HG03432 (cell line): ENCODE results near the gene KIAA1210.

Experiments used
- ATAC-seq: cut with Tn5 transposase; IDR thresholded peaks from one replicate; pipeline ENCODE4 v1.9.1; 2021; ENCODE audit warnings: mild to moderate bottlenecking, moderate library complexity; ENCODE audit not compliant: unreplicated experiment

Gene KIAA1210

DNA sequence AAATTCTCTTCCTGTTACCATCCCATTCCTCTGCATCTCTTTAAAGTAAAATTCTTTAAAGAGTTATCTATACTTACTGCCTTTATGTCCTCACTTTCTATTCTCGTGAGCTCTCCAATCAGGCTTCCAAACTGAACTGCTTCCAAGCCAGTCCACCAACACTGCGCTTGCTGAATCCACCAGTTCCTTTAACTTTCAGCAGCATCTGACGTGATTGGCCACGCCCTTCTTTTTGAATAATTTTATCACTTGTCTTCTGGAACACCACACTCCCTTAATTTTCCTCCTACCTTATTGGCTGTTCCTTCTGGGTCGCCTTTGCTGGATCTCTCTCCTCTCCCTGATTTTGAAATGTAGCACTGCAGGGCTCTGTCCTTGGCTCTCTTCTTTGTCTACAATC, at the start of gene KIAA1210:
Gene KIAA1210, minus strand, starts transcription at position 163 of the 400 bp plus-strand sequence. CDS start 4,170 bp downstream, outside the sequence.
- no peak for ATAC-seq

DNA sequence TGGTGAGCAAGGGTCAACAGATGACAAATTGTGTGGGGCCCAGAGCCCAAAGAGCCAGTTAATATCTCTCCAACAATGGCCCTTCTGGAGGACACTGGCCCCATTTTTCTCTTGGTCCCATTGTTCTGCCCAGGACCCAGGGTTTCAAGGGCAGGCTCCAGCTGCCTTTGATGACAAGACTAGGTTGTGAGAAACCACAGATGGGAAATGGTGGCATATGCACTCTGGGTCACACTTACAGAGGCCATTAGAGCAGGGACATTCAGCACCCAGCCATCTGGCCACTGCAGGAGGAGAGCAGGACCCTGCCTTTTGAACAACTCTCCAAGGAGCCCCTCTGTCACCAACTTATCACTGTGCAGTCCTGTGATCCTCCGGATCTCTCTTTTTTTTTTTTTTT, 49.7 kb upstream of the KIAA1210 start:
- ATAC-seq, result no peak

DNA sequence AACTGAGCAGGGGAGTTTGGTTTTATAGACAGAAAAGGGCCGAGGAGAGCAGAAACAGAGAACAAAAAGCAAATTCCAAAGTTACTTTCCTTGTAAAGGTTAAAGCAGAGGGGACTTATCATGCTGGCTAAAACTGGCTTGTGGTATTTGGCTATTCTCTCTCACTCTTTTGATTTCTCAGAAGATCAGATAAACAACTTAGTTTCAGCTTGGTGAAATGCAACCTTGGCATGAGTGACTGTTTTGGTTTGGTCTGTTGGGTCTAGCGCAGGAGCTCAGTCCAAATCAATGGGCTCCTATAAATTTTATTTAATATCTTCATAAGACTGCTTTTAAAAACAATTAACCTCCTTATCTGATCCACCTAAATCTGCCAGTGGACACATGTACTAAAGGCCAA, 47.3 kb upstream of the KIAA1210 start:
- no peak for ATAC-seq

DNA sequence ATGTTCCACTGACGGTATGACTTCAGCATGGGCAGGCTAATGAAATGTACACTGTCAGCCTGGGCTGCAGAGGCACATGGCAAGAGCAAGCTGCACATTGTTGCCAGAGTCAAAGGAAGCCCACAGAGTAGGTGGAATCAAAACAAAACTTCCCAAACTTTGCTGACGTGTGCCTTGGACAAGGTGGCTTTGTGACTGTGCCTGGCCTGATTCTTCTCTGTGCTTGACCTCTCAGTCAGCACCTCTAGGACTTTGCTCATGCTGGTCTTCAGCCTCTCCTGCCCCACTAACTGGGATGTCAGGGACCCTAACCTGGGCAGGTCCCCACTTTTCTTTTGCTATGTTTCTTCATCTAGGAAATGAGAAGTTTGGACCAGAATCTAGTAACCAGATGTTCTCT, 40.5 kb upstream of the KIAA1210 start:
- ATAC-seq, result no peak

DNA sequence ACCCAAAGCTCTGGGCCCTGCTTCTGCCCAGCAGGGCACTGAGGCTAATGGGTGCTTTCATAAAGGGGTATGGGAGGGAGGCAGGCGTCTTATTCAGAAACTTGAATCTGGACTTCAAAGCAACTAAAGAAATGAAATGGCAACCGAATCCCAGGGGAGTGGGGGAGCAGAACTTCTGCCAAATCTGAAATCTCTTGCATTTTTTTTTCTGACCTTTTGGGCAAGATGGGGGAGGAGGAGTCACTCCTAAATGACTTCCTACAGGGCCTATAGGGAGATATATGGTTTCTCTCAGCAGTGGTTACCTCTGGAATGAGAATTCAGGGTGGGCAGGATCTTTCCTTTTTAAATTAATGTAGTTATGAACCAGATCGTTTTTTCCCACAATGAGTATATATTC, 30.6 kb upstream of the KIAA1210 start:
- no peak for ATAC-seq

DNA sequence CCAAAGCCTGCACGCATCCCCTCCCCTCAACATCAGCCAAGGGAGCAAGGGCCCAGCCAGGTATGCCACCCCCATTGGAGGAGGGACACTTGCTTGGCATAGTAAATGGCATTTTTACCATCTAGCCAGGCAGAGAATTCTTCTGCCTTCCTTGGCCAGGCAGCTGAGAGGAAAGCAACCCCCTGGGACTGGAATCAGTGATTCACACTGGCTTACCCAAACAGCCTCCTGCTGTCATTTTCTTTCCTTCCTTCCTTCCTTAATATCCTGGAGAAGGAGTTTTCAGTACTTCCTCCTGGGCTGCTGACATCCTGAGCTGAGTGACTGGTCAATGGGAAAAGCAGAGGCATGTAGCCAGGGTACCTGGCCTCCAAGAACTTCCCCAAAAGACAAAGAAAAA, 28.6 kb upstream of the KIAA1210 start:
- ATAC-seq, result no peak

DNA sequence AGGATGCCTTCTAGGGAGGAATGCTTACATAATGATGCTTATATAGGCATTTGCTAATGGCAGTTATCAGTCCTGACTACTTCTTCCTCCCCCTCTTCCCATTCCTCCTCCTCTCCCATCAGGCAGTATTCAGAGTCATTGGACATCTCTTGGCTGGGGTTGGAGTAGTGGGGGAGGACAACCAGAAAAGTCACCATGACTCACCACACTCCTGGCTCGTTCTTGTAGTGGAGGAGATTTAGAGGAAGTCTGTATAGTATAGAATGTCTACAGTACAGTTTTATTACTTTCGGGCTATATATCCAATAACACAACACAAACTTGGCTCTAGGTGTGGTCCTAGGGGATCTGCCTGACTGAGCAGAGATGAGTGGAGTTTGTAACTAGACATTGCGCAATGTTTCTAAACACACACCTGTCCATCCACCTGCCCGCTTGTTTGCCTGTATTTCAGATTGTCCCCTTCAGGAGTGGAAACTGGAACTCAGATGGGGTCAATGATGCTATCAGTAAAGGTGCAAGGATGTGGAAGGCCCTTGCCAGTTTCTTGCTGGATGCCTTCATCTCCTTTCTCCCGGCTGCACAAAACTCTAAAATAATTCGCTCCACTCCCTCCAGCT, 27.9 kb upstream of the KIAA1210 start:
- ATAC-seq, result no peak

DNA sequence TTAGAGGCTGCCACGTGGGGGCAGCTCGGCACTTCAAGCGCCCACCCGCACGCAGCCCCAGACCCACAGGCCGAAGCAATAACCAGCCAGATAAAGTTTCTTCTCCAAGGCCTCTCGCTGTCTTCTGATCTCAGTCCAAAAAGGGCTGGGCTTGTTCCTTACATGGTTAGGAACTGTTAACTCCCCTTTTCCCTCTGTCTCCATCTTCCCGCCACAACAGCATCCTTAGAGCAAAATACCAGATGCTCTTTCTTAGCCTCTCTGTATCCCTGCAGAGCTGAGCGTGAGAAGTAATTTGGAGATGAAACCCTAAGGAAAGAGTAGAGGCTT, 23.4 kb upstream of the KIAA1210 start:
- ATAC-seq, result no peak

DNA sequence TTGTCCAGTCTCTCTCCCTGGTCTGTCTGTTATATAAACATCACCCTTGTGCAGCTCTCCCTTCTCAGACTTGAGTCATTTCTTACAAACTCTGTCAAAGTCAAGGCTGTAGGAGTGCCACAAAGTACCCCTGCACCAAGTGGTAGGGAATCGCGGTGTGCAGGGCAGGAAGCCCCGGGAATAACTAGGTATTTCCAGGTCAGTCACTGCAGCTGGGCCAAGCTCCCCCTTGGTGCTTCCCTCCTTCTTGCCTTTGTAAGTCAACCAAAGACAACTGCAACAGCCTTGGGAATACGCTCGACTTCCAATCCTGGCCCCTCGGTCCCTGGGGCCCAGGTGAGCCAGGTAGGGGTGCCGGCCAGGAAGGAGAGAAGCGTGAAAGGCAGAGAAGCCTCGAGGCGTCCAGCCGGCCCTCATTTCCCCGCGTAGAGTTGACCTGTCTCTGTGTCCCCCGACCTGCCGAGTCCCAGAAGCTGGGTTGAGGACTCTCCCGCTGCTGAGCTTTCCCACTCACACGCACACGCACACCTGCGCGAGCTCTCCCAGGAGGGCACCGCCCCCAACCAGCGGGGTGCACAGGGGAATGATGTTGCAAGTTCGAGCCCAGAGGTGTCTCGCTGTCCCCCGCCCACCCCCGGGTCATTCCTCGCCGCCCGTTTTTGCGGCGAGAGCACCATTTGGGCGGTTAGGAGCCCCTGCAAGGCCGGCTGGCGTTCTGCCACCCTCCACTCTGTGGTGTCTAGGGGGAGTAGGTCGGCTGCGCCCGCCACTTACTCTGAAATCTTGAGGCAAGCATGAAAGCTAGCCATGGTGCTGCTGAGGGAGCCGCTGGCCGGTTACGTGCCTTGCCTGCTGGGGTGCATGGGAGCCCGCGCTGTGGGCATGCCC, 22.8 kb upstream of the KIAA1210 start:
- no peak for ATAC-seq

DNA sequence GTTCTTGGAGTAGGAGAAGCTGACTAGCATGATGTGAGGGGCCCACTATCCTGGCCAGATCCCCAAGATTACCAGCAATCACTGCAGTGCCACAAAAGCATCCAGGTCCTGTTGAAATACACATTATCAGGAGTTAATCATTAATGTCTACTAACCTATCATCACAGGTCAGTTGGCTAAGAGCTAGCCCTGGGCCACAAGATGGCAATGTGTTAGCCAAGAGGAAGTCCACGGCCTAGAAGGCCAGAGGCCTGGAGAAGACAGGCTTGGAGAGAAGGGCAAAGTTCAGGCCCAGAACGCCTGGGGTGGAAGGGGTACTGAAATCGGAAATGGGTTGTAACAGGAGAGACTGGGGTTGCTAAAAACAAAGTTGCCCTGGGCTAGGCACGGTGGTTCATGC, 19.9 kb upstream of the KIAA1210 start:
- no peak for ATAC-seq

DNA sequence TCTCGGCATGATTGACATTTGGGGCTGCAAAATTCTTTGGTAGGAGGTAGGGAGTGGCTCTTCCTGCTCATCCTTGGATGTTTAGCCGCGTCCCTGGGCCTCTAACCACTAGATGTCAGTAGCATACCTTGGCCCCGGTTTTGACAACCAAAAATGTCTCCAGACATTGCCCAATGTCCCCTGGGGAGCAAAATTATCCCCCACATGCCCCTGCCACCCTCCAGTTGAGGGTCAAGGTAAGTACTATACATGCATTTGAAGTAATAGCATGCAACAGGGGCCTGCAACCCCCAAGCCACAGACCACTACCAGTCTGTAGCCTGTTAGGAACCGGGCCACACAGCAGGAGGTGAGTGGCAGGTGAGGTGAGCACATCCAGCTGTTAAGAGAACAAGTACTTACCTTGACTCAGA, 17.6 kb upstream of the KIAA1210 start:
- ATAC-seq, result no peak

DNA sequence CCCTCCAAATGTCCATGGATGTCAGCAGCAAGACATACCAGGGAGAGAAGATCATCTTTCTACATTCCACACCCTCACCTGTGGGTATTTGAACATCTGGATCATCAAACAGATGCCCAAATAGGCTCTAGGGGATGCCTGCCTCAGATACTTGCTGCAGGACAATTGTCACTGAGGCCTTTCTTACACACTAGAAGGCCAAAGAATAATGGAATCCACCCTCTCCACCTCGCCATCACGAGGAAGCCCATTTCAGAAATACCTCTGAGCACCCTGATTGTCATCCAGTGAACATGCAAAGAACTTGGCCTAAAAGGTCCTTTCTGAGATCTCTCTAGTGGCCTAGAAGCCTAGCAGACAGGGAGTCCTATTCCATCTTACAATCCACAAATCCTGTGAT, 6.9 kb upstream of the KIAA1210 start:
- ATAC-seq, result no peak

DNA sequence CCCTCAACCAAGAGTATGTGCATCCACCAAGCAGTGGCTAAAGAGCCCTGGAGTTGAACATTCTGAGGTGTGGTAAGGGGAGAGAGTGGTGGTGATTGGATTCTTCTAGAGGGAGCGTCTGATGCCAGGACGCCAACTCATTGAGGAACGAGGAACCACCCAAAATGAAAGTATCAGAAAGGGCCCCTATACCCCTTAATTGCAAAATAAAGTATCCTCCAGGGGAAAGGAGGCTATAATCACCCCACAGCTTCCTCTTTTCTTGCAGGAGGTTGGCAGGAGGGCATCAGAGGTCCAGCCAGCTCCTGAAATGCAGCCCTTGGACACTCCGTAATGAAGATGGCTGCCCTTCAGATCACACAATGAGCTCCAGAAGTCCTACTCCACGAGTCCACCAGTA, 5.3 kb upstream of the KIAA1210 start:
- no peak for ATAC-seq

DNA sequence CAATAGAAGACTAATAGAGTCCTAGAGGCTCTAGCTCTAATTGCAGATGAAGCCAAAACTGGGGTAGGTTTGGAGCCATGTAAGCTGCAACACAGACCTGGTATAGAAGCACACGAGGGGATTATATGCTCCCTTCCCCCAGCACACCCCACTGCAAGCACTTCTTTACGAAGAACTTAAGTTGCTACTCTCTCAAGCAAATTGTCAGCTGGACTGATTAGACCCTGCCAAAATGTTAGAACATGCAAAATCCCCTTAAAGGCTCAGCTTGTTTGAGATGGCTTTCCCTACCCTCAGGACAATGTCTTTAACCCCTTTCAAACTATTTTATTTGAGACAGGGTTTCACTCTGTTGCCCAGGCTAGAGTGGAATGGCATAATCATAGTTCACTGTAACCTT, 4.7 kb upstream of the KIAA1210 start:
- ATAC-seq, result no peak

DNA sequence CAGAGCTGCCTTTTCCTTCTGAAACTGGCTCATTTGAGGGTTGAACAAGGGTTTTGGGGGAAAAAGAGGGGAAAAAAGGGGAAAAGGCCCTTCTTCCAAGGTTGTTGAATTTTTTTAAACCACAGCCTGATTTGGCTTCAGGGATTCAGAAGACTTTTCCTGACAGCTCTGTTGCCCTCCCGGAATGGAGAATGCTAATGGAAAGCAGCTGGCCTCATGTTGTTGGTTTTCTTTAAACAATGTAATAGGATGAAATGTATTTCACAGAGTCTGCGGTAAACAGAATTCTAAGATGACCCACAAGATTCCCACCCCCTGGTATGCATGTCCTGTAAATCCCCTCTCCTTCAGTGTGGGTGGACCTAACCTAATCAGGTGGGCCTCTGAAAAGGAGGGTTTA, 3.3 kb upstream of the KIAA1210 start:
- no peak for ATAC-seq

DNA sequence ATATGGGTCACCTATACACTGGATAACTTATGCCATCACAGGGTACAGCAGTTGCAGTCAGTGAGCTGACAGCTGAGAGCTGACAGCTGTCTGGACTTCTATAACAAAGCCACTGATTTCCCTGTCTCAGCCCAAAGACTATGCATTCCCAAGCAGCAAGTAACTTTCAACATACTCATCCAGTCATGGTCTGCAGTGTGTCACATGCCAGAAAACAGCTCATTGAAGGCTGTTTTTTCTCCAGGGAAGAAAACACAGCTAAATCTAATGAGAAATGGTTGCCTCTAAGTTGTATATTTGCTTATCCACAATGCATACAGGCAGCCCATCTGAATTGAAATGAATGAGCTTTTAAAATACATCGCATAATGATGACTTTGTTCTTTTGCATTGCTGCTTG, 6.3 kb downstream of the KIAA1210 start:
- no peak for ATAC-seq

DNA sequence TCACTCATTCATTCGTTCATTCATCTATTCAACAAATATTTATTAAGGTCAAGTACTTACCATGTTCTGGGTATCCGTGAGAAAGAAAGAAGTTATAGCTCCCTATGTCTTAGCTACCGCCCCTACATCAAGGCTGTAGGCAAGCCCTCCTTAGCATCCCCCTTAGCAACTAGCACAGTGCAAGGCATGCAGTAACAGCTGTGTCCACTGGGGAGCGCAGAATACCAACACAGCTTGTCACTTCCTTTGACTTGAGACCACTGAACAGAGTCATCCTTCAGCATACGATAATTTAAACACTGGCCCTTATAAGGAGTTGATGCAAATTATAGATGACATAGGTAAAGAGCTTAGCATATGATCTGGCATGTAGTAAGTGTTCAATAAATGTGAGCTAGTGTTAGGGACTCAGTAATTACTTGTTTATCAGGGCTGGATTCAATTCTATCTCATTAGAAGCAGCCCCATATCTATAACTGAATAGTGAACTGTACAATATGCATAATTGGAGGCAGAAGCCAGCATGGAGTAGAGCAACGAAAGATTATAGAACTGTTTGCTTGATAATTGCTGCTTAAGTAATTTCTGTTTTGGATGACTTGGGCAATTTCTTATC, 8.7 kb downstream of the KIAA1210 start:
- peak; percentile 80 for ATAC-seq

DNA sequence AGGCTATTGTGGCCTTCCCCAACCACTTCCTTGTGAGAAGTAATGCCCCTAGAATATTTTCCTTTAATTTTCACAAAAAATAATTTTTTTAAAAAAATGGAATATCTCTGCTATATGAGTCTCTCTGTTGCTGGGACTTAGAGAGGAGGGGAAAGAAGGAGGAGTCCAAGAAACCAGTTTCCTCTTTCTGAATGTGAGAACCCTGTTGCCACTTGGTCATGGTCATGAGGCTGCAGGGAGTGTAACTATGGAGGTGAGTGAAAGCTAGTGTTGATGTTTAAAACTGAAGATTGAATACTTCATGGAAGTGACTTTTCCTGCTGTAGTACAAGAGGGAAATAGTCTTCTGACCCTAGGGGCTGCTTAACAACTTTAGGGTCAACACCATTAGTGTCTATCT, 20.4 kb downstream of the KIAA1210 start:
- ATAC-seq, result no peak

DNA sequence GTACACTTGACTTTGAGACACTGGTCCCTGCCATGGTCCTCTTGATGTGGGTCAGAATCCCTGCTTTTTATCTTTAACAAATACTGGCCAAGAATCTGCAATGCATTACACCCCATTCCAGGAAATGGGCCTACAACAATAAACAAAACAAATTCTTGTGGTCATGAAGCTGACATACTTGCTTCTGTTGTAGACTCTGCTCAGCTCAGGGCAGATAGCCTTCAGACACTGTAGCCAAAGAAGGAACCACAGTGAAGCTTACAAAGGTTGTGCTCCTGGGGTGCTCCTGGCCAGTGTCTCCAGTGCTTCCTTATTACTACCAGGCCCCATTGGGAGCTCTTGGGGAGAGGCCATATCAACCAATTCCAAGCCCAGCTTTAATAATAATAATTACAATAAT, 21.8 kb downstream of the KIAA1210 start:
- no peak for ATAC-seq

DNA sequence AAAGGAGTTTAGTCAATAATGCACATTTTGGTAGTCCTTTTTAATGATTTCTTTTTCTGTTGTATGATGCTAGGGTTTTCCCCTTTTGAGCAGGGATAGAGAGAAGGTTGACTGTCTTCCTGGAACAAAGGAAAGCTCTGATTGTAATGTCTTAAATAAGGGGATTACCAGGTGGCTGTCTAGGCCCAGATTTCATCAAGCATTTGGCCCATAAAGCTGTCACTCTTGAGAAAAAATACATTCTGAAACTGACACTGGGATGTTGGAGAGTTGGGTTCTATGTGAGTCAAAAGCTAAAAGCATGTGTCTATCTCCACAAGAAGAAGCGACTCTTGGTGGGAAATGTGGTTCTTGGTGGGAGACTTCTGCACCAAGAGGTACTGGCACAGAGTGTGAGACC, 26.4 kb downstream of the KIAA1210 start:
- no peak for ATAC-seq

DNA sequence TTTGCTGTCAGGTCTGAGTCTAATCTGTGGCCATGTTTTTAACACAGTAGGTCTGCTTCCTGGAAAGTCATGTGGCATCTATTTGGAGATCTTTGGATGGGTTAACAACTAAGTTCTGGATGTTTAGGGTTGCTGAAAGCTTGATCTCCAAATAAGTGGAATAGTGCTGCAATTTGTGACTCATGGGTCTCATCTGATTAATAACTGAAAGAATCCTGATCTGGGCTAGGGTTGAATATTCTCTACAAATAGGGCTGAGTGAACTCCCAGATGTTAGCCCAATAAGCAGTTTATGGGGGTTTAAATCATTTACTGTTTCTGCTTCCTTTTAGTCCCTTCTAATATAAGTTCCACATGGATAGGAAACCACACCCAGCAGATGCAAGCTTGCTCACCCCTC, 31.7 kb downstream of the KIAA1210 start:
- no peak for ATAC-seq

DNA sequence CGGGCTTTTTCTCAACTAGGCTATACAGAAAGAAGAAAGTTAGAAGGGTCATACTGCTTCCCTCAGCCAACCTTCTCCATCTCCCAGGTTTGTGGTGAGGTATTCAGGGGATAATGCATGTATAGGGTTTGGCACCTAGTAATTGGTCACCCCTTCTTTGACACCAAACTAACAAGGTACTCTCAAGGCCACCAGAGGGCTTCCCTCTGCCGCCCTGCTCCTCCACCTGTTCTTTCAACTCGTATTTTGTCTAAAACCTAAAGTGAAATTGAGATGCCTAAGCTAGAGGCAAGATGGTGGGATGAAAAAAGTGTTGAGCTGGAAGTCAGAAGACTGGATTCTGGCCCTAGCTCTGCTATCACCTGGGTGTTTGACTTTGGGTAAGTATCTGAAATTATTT, 32.8 kb downstream of the KIAA1210 start:
- no peak for ATAC-seq
